GM19395 (cell line): ENCODE results near the gene COL16A1.

Source experiments
- ATAC-seq: cut with Tn5 transposase; IDR thresholded peaks from one replicate; pipeline ENCODE4 v1.9.1; 2021; ENCODE audit warnings: mild to moderate bottlenecking, moderate library complexity; ENCODE audit not compliant: unreplicated experiment

COL16A1 gene

DNA sequence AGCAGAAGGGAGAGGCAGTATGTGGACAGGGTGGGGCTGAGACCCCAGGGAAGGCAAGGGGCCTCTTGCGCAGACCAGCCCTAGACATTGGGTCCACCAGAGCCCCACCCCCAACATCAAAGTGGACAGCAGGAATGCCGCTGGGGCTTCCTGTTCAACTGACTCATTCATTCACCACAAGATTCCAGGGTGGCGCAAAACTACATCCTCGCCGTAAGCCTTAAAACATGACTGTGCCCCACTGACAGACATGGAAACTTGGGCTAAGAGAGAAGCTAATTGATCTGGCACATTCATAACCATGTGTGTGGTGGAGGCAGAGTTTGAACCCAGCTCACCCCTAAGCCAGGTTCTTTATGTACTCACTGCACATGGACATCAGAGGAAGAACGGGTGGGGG lies 14.0 kb downstream of the COL16A1 start:
- no peak for ATAC-seq

- ATAC-seq, result no peak
Measured at GRCh38 chr1:31689379-31689778, 14.4 kb downstream of the COL16A1 start.

GRCh38 chr1:31688233-31688918 lies 15.4 kb downstream of the COL16A1 start:
- no peak for ATAC-seq

GRCh38 chr1:31687601-31688000 lies 16.2 kb downstream of the COL16A1 start:
- no peak for ATAC-seq

DNA sequence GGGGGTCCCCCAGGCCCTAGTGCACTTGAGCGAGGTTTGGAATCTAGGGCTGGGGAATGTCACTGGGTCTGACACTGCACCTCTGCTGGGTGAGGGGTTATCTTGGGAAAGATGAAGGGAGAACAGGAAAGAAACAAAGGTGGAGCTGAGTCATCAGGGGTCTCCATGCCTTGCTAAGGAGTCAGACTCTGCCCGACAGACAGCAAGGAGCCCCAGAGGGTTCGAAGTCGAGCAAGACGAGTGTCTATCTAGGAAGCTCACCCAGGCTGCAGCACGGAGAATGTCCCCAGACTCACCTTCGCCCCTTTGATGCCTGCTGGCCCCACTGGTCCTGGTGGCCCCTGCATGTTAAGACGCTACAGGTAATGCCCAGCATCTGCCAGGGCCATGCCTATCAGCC lies 18.0 kb downstream of the COL16A1 start:
- no peak for ATAC-seq

DNA sequence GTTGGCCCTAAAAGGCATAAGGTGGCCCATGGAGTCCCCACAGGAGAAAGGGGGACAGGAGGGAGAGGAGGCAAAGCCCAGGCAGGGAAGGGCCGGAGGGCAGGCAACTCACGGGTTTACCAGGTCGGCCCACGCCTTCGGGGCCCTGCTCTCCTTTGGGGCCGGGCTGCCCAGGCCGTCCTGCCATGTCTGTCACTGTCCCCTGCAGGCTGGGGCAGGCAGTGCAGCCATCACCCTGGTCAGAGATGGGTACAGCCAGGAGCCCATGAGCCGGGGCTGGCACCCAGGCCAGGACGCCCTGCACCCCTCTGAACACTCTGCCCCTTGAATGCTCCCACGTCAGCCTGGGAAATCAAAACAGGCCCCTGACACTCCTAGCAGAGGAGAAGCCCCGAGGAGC lies 19.8 kb downstream of the COL16A1 start:
- ATAC-seq, result no peak

DNA sequence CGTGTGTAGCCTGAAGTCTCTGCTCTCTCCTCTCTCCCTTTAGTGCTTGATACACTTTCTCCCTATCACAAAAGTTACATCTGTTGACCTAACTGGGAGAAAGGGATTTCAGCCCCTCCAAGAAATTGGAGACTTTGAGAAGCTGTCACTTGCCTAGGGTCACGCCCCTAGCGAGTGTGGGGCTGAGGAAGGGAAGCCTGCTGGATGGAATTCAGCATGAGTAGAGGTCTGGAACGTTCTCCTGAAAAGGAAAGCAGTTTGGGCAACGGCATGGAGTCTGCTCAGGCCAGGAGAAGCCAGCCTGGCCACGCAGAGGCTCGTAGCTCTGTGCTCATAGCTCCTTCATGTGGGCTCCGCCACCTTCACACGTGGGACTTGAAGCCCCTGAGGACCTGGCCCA lies 22.4 kb downstream of the COL16A1 start:
- ATAC-seq, result no peak

DNA sequence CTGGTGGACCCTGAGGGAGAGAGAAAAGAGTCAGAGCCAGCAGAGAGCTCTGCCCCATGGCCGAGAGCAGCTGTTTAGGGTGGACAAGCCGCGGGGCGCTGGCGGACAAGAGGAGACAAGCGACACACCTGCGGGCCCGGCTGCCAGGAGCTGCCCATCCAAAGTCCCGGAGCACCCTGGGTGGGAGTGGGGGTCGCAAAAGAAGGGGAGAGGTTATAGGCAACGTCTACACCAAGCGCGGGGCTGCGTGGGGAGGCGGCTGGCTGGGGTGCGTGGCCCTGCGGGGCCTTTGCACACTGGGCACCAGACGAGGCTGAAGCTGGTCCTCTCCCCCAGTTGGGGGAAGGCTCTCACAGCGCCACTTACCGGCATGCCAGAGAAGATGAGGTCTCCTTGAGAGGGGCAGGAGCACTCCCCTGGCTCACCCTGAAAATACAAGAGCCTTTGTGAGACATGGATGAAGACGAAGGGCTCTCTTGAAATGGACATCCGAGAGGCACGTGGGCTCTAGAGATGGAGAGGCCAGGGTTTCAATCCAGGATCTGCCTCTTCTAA lies 24.1 kb downstream of the COL16A1 start:
- no peak for ATAC-seq

DNA sequence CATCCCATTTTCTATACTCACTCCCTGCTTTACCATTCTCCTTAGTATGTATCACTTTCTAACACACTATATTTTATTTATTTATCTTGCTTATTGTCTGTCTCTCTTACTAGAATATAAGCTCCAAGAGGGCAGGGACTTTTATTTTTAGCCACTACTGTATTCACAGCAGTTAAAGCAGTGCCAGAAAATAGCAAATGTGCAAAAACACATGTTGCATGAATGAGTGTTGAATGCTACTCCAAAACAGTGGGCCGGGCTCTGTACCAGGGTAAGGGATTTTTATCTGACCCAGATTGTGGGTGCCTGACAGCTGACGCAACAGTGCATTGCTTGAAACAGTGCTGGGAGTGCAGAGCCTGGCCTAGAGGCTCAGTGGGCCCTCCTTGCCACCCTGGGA lies 24.7 kb downstream of the COL16A1 start:
- no peak for ATAC-seq

GRCh38 chr1:31678681-31679080 lies 25.1 kb downstream of the COL16A1 start:
- ATAC-seq, result no peak

- ATAC-seq, result no peak
Measured at GRCh38 chr1:31677949-31678348, 25.9 kb downstream of the COL16A1 start.

DNA sequence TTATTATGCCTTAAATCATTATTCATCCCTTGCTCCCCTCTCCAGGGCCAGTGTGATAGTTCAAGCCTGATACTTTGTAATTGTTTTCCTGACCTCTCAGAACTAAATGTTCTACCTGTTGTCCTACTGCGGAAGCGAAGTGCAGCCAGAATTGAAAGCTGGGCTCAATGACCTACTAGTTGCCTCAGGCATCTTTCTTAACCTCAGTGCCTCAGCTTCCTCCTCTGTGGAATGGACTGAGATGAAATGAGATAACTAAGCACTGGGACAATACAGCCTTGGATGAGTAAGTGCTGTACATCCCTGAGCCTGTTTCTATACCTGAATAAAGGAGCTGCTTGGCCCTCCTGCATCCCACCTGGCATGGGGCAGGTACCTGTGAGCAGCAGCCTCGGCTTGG lies 26.4 kb downstream of the COL16A1 start:
- no peak for ATAC-seq

- no peak for ATAC-seq
Measured at GRCh38 chr1:31675756-31676155, 28.1 kb downstream of the COL16A1 start.

GRCh38 chr1:31675161-31675560 lies 28.7 kb downstream of the COL16A1 start:
- ATAC-seq, result no peak

DNA sequence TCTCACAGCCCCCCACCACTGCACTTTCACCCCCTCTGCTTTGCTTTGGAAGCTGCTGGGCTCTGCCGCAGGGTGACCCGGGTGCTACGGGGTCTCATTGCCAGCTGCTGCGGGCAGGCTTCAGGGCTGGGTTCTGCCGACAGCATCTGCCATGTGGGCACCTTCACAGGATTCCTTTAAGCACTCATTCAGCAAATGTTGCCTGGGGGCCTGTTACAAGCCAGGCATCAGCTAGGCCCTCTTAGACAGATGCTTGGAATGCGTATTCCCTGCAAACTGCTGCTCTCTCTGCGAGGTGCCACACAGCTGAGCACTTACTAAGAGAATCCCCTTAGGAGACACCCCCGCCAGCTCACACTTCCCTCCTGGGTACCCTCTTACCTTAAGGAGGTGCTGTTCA lies 29.2 kb downstream of the COL16A1 start:
- ATAC-seq, result no peak

DNA sequence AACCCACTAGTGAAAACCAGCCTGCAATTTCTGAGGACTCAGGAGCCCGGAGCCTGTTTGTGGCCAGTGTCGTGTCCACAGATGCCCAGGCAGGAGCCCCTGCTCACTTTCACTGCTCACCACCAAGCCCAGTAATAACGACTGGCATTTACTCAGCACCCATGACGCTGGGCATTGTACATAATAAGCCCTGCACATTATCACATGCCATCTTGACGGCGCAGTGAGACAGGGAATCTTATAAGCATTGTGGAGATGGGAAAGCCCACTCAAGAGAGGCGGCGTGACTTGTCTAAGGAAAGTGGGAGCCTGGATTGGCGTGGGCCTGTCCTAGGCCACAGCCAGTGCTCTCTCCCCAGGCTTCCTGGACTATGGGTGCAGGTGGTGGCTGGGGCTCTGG lies 30.4 kb downstream of the COL16A1 start:
- no peak for ATAC-seq

DNA sequence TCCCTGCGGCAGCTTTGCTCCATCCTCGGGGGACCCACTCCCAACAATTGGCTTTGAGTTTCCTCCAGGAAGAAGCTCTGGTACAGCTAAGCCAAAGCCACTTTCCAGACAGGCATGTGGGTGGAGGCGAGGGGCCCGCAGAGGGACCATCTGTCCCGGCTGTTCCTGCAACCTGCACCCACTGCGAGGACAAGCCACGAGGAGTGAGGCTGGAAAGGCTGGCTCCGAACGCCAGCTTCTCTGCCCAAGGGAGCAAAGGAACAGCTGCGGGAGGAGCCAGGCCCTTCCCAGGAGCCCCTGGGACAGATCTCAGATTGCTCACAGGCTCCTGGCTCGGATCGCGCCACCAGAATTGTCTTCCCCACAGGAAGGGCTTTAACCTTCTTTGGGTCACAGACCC lies 30.8 kb downstream of the COL16A1 start:
- ATAC-seq, result no peak

GRCh38 chr1:31671561-31672201 lies 32.1 kb downstream of the COL16A1 start:
- no peak for ATAC-seq

DNA sequence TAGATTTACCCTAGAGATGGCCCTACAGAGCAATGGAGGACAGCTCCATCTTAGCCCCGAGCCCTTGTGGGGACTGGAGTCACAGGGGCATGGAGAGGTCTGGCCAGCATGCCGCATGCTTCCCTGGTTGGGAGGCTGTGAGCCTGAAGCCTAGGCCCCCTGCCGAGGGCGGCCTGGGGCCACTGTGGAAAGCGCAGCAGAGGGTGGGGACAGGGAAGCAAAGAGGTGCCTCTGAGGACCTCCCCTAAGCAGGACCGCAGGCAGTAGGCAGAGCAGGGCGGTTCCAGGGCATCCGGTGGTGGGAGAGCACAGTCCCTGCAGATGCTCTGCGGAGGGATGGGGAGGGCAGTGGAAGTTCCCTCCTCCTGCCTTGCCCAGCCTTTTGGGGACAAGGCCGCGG lies 32.7 kb downstream of the COL16A1 start:
- no peak for ATAC-seq

DNA sequence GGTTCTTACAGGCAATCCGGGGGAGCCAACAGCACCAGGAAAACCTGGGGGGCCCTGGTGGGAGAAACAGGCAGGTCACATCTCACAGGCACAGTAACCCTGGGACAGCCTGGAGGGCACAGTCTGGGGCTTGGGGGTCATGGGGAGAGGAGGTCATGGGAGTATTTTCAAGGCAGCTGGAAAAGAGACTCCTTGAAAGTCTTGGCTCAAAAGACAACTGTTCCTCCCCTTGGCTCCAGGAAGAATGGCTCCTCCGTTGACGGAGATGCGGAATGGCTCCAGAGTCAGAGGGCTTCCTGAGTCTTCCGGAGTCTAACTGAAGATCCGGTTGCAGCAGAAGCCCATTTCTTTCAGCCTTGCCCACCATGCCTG lies 33.2 kb downstream of the COL16A1 start:
- ATAC-seq, result no peak

DNA sequence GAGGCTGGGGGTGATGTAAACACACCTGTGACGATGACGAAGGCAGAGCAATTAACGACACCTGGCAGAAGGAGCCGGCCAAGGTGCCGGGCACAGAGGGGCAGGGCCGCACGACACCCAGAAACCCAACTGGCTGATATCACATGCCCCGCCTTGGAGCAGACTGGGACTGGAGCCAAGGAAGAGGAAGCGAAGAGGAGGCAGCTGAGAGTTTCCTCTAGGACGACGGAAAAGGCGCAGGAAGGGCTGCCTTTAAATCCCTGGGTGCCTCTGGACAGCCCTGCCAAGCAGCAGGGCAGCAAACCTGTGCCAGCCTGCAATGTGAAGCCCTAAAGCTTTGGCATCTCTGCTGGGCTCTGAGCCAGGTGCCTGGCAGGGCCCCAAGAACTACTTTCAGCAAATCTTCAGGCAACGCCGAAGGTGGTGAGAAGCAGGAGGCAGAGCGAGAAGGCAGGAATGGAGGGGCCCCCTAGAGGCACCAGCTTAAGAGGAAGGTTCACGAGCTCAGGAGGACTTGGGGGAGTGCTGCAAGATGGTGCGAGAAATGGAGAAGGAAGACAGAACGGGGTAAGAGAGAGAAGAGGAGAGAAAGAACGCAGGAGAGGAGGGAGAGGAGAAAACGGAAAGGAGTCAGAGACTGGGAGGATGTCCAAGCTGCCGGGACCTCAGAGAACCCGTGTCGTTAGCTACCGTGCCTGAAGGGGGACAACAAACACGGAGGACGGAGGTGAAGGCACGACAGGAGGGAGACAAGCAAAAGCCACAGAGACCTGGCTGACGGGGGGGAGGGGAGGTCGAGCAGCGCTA lies 33.8 kb downstream of the COL16A1 start:
- no peak for ATAC-seq

DNA sequence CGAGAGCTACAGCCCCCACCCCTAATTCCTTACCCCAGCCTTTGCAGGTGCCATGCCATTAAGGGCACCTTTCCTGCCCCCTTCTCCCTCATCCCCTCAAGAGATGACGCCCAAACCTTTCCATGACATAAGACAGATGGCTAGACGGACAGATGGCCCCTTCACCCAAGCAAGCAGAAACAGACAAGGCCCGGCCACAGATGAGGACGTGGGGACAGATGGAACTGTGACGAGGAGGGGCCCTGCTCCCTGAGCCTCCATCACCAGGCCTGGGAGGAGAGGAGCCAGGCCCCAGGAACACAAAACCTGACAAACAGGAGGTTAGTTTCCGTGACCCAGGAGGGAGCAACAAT lies 34.4 kb downstream of the COL16A1 start:
- ATAC-seq, result no peak
